ENCODE results near the gene TUNAR.

GRCh38 chr14:95831041-95831440, 45.6 kb upstream of the TUNAR start:
- TF ChIP-seq, protein P1, sequence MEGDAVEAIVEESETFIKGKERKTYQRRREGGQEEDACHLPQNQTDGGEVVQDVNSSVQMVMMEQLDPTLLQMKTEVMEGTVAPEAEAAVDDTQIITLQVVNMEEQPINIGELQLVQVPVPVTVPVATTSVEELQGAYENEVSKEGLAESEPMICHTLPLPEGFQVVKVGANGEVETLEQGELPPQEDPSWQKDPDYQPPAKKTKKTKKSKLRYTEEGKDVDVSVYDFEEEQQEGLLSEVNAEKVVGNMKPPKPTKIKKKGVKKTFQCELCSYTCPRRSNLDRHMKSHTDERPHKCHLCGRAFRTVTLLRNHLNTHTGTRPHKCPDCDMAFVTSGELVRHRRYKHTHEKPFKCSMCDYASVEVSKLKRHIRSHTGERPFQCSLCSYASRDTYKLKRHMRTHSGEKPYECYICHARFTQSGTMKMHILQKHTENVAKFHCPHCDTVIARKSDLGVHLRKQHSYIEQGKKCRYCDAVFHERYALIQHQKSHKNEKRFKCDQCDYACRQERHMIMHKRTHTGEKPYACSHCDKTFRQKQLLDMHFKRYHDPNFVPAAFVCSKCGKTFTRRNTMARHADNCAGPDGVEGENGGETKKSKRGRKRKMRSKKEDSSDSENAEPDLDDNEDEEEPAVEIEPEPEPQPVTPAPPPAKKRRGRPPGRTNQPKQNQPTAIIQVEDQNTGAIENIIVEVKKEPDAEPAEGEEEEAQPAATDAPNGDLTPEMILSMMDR (IDR thresholded peaks at IDR 0.05): no peak
- no peak for TF ChIP-seq POLR2A (IDR thresholded peaks at IDR 0.05)

Measured in adrenal gland (tissue), 5 donors.